CD4-positive, alpha-beta T cell treated with Interleukin-15 for 4 hours (primary cell): ENCODE data around the gene CHI3L1.
"Not testable (repeated sequence)": the region's sequence is repeated elsewhere in the genome, so short reads cannot be mapped to it uniquely, and the experiment has no call there.

Source experiments
- DNase-seq: peaks from one replicate; pipeline ENCODE4 v3.0.0-alpha.2; 2020; ENCODE audit warnings: low spot score

Gene CHI3L1

GRCh38 chr1:203186446-203187303 lies at the start of gene CHI3L1:
Gene CHI3L1, minus strand, starts transcription at chr1:203186704. Its CDS starts 81 bp downstream, at chr1:203186623.
- no peak for DNase-seq

DNA sequence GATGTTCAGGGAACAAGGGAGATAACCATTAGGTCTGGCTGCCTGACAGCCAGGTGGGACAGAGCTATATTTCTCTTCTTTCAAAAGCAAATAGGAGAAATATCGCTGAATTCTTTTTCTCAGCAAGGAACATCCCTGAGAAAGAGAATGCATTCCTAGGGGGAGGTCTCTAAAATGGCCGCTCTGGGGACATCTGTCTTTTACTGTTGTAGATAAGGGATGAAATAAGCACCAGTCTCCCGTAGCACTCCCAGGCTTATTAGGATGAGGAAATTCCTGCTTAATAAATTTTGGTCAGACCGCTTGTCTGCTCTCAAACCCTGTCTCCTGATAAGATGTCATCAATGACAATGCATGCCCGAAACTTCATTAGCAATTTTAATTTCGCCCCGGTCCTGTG lies 48.4 kb upstream of the CHI3L1 start:
- not testable (repeated sequence) for DNase-seq

DNA sequence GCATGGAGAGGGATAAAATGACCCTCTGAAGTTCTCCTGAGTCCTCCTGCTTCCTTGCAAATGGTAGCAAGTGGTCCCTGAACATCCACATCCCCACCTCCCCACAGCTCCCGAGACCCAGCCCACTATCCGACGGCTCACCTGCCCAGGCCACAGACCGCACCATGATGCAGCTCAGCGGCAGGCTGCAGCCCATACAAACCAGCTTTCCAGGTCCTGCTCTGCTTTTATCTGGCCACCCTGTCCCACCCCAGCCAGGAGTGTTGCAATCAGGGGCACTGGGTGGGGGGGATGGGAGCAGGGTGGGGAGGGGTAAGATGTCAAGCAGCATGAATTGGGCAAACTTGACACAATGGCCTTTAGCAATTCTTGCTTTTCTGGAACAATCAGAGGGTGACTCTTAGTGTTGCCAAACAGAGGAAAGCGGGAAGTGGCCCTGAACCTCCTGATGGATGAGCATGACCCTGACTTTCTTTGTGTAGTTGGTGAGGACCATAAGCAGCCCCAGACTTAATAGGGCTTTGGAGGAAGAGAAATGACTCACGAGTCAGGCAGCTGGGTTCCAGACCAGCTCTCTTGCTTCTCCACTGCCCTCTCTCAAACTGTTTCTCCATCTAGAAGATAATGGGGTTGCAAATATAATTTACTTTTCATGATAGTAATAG lies 43.1 kb upstream of the CHI3L1 start, which contains the start of gene CHIT1:
TSS of gene CHIT1 (minus strand) at position 203 of the 665 bp plus-strand sequence. CDS start at position 166, 37 bp downstream.
- no peak for DNase-seq

GRCh38 chr1:203228670-203229069 lies 42.2 kb upstream of the CHI3L1 start:
- DNase-seq, result no peak

GRCh38 chr1:203227371-203228083 lies 41.0 kb upstream of the CHI3L1 start:
- DNase-seq, result no peak

DNA sequence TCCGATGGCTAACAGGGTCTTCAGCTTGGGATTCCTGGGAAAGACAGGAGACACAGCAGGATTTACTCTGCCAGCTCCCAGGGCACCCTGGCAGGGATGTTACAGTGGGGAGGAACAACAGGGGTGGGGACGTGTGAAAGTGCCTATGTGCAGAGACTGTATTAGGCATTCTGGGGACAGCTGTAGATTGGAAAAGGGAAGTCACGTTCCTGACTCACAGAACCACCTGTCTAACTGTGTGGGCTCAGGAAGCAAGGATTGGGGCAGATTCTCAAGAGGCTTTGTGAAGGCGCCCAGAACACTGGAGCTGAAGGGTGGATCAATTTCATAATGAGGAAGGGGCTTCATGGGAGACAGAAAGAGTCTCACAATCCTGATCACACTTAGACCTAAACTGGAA lies 38.6 kb upstream of the CHI3L1 start:
- no peak for DNase-seq

- no peak for DNase-seq
Measured at GRCh38 chr1:203223012-203223775, 36.7 kb upstream of the CHI3L1 start.

DNA sequence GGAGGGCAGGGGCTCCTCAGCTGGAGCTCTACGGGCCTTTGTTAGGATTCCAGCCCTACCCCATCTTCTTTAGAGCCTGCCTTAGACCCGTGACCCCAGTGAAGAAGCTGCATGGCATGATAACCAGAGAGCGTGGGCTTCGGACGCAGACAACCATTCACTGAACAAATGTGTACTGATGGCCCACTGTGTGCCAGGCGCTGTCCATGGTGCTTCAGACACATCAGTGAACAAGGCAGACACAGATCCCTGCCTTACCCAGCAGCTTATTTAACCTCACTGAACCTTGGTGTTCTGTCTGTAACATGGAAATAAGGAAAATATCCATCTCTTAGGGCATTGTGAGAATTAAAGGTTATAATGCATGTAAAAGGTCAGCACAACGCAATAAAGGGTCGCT lies 33.4 kb upstream of the CHI3L1 start:
- no peak for DNase-seq

DNA sequence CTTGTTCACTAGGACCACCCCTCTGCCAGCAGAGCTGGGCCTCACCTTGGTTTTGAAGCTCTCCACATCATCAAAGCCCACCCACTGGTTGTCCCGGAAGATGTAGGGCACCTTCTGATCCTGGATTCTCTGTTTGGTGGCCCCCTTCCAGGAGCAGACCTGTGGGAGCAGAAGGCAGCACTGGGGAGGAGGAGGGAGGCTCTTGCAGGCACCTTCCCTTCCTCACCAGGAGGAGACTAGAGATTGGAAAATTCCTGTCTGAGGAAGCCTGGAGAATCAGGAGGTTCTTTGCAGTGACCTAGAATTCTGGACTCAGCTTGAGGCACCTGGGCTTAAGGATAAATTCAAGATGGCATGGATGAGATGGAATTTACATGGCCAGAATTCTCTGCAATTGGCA lies 32.7 kb upstream of the CHI3L1 start:
- no peak for DNase-seq

DNA sequence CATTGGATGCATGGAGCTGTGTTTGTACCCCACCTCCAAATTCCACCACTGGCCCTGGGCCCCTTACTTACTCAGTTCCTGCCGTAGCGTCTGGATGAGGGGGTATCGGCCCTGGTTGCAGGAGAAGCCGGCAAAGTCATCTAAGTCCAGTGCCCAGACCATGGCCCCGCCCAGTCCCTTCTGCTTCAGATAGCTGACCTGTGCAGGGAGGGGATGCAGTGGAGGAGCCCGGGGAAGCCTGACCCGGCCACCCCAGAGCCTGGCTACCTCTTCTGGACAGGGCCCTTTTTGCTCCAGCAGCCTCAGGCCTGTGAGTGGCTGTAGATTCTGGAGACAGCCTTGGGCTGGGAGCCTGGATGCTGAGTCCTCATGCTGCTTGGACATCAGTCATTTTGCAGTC lies 31.2 kb upstream of the CHI3L1 start:
- DNase-seq, result no peak

GRCh38 chr1:203217139-203217655 lies 30.7 kb upstream of the CHI3L1 start:
- no peak for DNase-seq

GRCh38 chr1:203216274-203217138 lies 30.0 kb upstream of the CHI3L1 start:
- DNase-seq, result peak; percentile 66

DNA sequence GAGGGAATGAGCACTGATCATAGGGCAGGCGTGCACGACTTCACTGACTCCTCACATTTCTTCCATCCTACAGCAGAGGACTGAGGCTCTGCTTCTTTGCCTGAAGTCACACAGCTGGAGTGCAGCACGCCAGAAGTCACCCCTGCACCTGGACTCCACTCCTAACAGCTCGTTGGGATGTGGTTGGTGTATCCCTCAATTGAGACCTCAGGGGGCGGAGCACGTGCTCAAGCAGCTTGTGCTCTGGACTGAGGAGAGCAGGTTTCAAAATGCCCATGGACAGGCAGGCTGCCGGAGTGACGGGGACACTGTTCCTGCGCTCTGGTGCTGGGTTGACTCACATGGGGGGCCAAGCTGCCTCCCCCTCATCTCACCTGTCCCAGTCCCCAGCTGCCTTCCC lies 29.1 kb upstream of the CHI3L1 start:
- no peak for DNase-seq

- no peak for DNase-seq
Measured at GRCh38 chr1:203214871-203215270, 28.4 kb upstream of the CHI3L1 start.

DNA sequence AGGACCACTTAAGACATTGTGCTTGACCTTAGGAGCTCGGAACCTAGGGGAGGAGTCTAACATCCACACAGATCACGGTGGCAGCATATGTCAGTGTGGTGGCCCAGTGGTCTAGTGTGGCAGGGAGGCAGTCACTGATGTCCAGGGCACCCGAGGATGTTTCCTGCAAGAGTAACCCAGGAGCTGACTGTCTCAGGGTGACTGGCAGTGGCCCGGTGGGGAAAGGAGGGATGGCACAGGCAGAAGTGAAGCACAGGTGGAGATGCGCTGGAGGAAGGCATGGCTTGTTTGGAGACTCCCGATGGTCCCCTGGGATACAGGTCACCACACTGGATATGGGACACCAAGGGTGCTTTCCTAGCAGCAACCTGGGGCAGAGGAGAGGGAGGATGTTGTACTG lies 26.6 kb upstream of the CHI3L1 start:
- DNase-seq, result no peak

- no peak for DNase-seq
Measured at GRCh38 chr1:203211812-203212211, 25.3 kb upstream of the CHI3L1 start.

- no peak for DNase-seq
Measured at GRCh38 chr1:203210988-203211387, 24.5 kb upstream of the CHI3L1 start.

- no peak for DNase-seq
Measured at GRCh38 chr1:203210350-203210749, 23.8 kb upstream of the CHI3L1 start.

GRCh38 chr1:203208181-203208580 lies 21.7 kb upstream of the CHI3L1 start:
- no peak for DNase-seq

GRCh38 chr1:203207751-203208150 lies 21.2 kb upstream of the CHI3L1 start:
- no peak for DNase-seq
